ENCODE data around the gene RBFOX2.
"Not testable (repeated sequence)": the region's sequence is repeated elsewhere in the genome, so short reads cannot be mapped to it uniquely, and the experiment has no call there.

RBFOX2 gene

DNA sequence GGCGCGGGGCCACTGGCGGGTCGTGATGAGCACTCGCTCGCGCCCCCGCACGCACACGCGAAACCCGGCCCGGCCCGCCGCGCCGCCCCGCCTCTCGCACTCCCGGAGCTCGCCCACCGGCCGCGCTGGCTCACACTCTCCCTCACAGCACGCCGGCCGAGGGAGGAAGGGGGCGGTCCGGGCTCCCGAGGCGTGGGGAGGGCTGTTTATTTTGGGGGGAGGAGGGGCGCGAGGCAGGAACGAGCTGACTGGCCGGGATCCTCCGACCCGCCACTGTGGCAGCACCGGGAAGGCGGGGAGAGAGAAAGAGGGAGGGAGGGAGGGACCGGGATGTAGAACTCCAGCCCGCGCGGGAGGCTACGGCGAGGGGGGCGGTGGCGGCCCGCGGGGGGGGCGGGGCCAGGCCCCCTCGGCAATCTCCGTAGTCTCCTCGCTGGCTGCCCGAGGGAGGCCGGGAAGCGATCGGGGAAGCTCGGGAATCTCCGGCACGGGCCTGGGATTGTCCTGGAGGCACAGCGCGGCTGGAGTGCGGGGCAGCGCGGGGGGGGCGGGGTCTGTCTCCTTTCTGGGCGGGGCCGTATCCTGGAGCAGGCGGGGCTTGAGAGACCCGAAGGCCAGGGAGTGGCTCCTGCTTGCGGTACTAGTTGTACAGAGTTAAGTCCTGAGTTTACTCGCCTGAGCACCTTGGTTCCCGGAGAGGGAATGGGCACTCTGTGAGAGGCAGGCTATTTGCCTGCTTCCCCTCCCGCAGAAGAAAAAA, at the start of gene RBFOX2:
RBFOX2 (minus strand) TSS at position 179 of the 760 bp plus-strand sequence. CDS start 399 bp downstream, outside the sequence.
- peak; percentile 47 for DNase-seq

- no peak for DNase-seq
Observed at GRCh38 chr22:36077271-36077670, 48.6 kb upstream of the RBFOX2 start.

DNA sequence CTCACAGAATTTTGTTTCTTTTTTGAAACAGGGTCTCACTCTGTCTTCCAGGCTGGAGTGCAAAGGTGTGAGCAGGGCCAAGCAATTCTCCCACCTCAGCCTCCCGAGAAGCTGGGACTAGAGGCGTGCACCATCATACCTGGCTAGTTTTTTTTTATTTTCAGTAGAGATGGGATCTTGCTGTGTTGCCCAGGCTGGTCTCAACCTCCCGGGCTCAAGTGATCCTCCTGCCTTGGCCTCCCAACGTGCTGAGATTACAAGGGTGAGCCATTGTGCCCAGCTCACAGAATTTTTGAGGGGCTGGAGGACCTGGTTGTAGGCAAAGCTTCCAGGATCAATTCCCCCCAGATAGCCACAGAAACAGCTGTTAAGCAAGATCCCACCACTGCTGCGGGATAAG, 47.1 kb upstream of the RBFOX2 start:
- no peak for DNase-seq

DNA sequence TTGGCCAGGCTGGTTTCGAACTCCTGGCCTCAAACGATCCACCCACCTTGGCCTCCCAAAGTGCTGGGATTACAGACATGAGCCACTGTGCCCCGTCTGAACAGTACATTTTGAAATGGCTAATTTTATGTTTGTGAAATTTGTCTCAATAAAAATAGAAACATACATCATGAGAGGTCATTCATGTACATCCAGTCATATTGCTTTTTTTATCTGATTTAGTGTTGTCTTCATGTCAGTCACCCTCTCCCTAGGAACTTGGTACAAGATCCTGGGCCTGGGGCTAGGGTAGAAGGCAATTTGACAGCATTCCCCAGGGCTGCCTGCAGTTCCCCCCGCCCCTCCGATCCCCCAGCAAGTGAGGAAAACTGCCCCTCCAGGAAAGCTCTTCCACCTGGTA, 46.6 kb upstream of the RBFOX2 start:
- DNase-seq: no peak

- DNase-seq: no peak
Observed at GRCh38 chr22:36073476-36073875, 44.9 kb upstream of the RBFOX2 start.

DNA sequence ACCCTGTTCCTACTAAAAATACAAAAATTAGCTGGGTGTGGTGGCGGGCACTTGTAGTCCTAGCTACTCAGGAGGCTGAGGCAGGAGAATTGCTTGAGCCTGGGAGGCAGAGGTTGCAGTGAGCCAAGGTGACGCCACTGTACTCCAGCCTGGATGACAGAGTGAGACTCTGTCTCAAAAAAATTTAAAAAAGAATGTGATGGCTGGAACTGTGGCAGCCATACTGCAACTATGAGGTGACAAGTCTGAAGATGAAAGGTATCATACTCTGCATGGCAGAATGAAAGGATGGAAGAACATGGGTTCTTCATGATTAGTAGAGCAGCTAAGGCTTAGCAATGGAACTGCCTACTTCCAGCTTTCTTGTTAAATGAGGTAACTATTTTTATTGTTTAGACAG, 42.0 kb upstream of the RBFOX2 start:
- not testable (repeated sequence) for DNase-seq

DNA sequence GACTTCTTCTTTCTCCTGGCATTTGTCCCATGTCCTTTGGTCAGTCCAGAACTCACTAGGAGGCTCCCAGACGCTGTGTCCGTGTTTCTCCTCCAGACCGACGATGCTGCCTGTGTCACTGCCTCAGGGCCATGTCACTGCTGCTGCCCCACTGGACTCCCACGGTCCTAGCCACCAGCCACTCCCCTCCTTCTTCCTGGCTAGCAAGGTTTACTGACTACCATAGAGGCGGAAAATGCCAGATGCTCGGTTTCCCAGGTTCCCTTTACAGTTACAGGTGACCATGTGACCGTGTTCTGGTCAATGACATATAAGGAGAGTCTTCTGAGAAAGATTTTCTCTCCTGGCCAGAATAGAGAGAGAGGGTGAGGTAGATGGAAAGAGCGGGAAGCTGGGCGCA, 40.7 kb upstream of the RBFOX2 start:
- DNase-seq: no peak

DNA sequence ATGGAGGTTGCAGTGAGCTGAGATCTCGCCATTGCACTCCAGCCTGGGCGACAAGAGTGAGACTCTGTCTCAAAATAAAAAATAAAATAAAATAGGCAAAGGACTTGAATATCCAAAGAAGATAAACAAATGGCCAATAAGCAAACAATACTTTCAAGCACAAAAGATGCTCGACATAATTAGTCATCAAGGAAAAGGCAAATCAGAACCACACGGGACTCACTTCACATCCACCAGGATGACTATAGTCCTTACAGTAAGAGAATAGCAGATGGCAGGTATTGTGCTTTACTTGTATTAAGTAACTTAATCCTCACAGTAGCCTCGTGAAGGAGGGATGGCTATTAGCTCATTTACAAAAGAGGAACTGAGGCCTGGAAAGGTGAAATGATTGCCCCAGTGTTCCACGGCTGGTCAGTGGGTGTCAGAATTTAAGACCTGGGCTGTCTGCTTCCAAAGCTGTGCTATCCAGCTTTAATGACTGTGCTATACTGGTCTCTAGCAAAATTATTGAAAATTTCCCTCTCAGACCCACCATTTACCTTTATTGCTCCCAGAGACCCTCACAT, 40.2 kb upstream of the RBFOX2 start:
- DNase-seq: no peak

DNA sequence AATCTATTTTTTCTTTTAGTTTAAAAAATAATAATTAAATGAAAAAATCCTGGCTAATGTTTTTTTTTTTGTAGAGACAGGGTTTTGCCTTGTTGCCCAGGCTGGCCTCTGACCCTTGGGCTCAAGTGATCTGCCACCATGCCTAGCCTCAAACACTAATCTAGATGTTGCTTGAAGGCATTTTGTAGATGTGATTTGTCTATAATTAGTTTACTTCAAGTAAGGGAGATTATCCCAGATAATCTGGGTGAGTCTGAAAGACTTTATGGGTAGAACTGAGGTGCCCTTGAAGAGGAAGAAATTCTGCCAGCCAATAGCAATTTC, 38.6 kb upstream of the RBFOX2 start:
- no peak for DNase-seq

DNA sequence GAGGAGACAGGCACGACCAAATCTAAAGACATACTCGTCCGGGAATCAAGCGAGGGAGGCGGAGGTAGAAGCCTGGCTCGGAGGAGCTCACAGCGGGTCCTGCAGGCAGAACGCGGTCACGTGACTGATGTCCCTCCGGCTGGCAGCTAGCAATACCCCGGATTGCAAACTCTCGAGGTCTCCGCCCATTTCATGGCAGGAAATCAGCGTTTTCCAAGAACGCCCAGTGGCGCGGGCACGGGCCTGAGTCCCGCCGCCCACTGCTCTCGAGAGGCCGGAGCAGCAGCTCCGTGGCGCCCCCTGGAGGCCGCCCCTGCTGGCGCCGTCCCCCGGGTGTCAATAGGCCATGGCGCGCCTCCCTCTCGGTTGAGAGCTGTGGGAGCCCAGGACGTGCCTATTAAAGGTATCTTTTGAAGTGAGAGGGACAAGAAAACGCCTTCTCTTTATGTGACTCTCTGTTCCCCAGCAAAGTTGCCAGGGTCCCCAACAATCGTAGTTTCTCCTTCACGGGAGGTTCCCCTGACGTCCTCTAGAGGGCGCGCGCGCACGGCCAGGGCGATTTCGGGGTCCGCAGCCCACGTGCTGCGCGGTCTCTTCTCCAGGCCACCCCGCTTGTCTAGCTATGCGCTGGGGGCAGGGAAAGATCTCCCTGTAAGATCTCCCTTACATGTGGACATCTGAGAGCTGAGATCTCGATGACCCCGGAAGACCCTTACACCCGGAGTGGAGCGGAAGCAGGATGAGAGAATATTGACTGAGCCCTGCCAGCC, 37.3 kb upstream of the RBFOX2 start:
- DNase-seq: peak; percentile 41

- DNase-seq: no peak
Observed at GRCh38 chr22:36065462-36065774, 36.8 kb upstream of the RBFOX2 start.

DNA sequence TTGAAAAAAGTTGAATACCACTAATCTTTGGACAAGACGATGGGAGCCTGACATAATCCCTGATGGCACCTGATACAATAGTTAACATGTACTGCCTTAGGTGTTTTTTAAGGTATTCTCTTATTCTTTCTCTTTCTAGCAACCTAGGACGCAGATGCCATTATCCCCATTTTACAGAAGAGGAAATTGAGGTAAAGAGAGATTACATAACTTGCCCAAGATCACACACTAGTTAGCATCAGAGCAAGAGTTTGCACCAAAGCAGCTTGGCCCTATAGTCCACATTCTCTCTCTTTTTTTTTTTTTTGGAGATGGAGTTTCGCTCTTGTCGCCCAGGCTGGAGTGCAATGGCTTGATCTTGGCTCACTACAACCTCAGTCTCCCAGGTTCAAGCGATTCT, 35.7 kb upstream of the RBFOX2 start:
- DNase-seq: no peak

DNA sequence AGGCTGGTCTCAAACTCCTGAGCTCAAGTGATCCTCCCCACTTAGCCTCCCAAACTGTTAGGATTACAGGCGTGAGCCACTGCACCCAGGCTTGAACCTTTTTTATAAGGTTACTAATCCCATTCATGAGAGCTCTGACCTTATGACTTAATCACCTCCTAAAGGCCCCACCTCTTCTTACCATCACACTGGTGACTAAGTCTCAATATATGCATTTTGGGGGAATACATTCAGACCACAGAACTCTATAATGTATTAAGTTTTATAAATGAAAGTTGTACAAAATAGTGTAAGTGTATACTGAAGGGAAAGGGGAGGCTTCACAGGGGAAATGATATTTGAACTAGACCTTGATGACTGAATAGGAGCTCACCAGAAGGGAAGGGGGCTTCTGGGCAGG, 28.4 kb upstream of the RBFOX2 start:
- DNase-seq: no peak

DNA sequence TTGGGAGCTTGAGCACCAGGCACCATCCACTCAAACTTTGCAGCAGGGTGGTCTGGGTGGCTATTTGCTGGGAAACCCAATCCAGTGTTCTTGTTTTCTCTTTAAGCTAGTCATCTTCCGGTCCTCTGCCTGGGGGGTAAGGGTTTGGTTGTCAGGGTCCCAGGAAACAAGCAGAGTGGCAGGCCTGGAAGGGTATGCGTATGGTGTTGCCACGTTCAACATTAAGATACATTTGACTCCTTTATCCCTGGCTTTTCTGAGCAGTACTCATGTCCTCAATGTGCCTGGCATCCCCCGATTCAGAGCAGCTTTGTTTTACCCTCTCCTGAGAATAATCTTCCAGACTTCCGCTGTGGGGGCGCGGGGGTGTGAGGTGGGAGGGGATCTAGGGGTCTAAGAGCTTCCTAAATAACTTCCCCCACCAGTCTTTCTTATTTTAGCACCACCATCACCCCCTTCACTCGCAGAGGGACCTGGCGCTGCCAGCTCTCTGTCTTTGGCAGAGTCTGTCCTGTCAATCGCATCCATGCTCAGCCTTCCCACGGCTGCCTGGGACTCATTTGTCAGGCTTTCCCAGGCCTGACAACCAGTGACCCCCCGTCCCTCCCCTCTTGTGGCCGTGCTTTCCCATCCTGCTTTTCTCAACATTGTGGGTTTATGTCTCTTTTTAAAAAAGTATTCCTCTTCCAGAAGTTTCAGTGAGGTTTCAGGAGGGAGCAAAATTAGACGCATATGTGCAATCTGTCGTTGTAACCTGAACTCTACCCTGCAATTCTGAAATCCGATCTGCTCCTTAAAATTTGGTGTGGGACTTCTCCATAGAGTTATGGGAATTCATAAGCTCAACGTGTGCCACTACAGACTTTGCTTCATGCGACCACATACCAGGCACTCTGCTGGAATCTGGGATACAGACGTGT, 27.0 kb upstream of the RBFOX2 start:
- no peak for DNase-seq

- not testable (repeated sequence) for DNase-seq
Observed at GRCh38 chr22:36054446-36054845, 25.8 kb upstream of the RBFOX2 start.

GRCh38 chr22:36053242-36054147, 24.9 kb upstream of the RBFOX2 start:
- no peak for DNase-seq

- DNase-seq: no peak
Observed at GRCh38 chr22:36052505-36052941, 23.9 kb upstream of the RBFOX2 start.

GRCh38 chr22:36049678-36049997, 21.0 kb upstream of the RBFOX2 start:
- no peak for DNase-seq

DNA sequence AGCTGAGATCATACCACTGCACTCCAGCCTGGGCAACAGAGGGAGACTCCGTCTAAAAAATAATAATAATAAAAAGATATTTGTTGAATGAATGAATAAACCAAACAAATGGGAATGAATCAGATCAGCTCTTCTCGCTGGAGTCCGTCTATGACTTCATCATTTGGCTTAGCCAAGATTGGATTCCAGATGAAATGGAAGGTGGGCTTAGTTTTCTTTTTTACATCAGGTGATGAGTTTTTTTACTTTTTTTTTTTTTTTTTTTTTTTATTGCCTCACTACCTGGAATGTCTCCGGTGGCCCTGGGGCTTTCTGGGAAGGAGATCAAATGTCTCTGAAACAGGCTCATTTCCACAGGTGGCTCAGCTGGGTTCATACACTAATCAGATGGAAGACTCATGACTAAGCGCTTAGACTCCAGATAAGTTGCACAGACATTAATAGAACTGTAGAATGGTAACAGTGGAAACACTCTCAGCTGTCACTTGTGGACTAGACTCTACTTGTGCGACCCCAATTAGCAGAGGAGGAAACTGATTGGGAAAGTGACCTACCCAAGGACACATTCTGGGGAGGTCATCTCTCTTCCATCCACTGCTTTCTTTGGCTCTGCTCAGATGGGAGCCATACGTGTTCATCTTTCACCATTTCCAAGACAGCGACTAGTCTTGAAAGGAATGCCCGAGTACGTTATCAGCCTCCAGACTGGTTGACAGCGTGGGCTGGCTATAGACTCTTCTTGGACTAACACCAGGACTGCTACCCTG, 20.5 kb upstream of the RBFOX2 start:
- DNase-seq: no peak

DNA sequence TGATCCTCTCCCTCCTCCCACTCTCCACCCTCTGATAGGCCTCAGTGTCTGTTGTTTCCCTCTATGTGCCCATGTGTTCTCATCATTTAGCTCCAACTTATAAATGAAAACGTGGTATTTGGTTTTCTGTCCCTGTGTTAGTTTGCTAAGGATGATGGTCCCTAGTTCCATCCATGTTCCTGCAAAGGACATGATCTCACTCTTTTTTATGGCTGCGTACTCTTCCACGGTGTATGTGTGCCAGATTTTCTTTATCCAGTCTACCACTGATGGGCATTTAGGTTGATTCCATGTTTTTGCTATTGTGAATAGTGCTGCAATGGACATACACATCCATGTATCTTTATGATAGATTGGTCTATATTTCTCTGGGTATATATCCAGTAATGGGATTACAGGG, 15.9 kb upstream of the RBFOX2 start:
- not testable (repeated sequence) for DNase-seq

GRCh38 chr22:36042240-36042639, 13.6 kb upstream of the RBFOX2 start:
- DNase-seq: no peak
